Measurements from ENCODE around the gene PLAAT4.
"Not testable (repeated sequence)": the region's sequence is repeated elsewhere in the genome, so short reads cannot be mapped to it uniquely, and the experiment has no call there.

Gene PLAAT4

DNA sequence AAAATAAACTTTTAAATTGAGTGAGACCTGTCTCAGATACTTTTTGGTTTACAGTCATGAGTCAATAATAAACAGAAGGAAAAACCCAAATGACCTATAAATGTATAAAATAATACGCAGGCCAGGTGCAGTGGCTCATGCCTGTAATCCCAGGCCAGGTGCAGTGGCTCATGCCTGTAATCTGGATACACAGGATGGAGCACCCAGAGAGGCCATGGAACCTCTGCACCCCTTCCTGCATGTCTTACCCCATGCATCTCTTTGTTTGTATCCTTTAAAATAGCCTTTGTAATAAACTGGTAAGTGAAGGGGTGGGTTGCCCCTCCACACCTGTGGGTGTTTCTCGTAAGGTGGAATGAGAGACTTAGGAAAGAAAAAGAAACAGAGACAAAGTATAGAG lies 8.9 kb upstream of the PLAAT4 start:
- CTCF ChIA-PET = interaction anchor here (0.6 kb wide), 1 partner anchor 68 kb away, joined by 3 read pairs; no protein-coding TSS in a partner anchor
- no peak for TF ChIP-seq ARNT (IDR thresholded peaks at IDR 0.05)
- TF ChIP-seq FOXK2 (IDR thresholded peaks at IDR 0.05) = no peak
- TF ChIP-seq FOXM1 (IDR thresholded peaks at IDR 0.05; ENCODE audit: borderline replicate concordance) = no peak
- TF ChIP-seq SP1 (IDR thresholded peaks at IDR 0.05) = no peak
- no peak for TF ChIP-seq NFRKB (IDR thresholded peaks at IDR 0.05)
- no peak for TF ChIP-seq FOXA1 (IDR thresholded peaks at IDR 0.05)
- TF ChIP-seq L3MBTL2 (conservative IDR thresholded peaks at IDR 0.05) = no peak
- TF ChIP-seq, protein P1, sequence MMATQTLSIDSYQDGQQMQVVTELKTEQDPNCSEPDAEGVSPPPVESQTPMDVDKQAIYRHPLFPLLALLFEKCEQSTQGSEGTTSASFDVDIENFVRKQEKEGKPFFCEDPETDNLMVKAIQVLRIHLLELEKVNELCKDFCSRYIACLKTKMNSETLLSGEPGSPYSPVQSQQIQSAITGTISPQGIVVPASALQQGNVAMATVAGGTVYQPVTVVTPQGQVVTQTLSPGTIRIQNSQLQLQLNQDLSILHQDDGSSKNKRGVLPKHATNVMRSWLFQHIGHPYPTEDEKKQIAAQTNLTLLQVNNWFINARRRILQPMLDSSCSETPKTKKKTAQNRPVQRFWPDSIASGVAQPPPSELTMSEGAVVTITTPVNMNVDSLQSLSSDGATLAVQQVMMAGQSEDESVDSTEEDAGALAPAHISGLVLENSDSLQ (IDR thresholded peaks at IDR 0.05) = no peak
- no peak for TF ChIP-seq ELF4 (IDR thresholded peaks at IDR 0.05)
- no peak for TF ChIP-seq SUZ12 (IDR thresholded peaks at IDR 0.05)
- DNase-seq (ENCODE audit: extremely low spot score) = no peak
- POLR2A ChIA-PET = no interaction called here

DNA sequence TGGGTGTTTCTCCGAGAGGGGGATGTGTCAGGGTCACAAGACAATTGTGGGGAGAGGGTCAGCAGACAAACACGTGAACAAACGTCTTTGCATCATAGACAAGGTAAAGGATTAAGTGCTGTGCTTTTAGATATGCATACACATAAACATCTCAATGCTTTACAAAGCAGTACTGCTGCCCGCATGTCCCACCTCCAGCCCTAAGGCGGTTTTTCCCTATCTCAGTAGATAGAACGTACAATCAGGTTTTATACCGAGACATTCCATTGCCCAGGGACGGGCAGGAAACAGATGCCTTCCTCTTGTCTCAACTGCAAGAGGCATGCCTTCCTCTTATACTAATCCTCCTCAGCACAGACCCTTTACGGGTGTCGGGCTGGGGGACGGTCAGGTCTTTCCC lies 8.5 kb upstream of the PLAAT4 start:
- POLR2A ChIA-PET; CTCF ChIA-PET; DNase-seq (ENCODE audit: extremely low spot score): not testable (repeated sequence)

DNA sequence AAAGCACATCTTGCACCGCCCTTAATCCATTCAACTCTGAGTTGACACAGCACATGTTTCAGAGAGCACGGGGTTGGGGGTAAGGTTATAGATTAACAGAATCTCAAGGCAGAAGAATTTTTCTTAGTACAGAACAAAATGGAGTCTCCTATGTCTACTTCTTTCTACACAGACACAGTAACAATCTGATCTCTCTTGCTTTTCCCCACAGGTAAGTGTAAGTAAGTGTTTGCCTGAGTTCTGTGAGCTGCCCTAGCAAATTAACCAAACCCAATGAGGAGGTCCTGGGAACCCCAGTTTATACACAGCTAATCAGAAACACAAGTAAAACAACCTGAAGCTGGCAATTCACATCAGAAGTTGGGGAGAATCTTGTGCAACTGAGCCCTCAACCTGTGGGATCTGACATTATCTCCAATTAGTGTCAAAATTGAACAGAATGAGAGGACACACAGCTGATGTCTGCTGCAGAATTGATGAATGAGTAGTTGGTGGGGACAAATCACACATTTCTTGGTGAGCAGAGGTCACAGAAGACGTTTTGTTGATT lies 7.8 kb upstream of the PLAAT4 start:
- CTCF ChIA-PET; DNase-seq (ENCODE audit: extremely low spot score); POLR2A ChIA-PET: not testable (repeated sequence)

GRCh38 chr11:63529373-63529772 lies 7.2 kb upstream of the PLAAT4 start:
- CTCF ChIA-PET = interaction anchor here (0.6 kb wide), 1 partner anchor 338 kb away, joined by 3 read pairs; no protein-coding TSS in a partner anchor
- POLR2A ChIA-PET; DNase-seq (ENCODE audit: extremely low spot score): not testable (repeated sequence)

DNA sequence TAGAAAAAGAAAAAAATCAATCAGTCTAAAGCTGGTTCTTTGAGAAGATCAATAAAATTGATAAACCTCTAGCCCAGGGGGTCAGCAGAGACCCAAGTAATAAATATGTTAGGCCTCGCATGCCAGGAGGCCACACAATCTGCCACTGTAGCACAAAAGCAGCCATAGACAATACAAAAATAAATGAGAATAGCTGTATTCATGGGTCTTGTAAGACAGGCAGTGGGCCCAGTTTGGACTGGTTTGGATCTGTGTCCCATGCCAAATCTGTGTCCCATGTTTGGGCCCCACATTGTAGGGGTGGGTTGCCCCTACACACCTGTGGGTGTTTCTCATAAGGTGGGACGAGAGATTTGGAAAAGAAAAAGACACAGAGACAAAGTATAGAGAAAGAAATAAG lies 6.6 kb upstream of the PLAAT4 start:
- CTCF ChIA-PET = no interaction called here
- TF ChIP-seq ARNT (IDR thresholded peaks at IDR 0.05) = no peak
- no peak for TF ChIP-seq HDGF (IDR thresholded peaks at IDR 0.05; ENCODE audit: borderline replicate concordance)
- no peak for TF ChIP-seq SP1 (IDR thresholded peaks at IDR 0.05)
- TF ChIP-seq FOXA1 (IDR thresholded peaks at IDR 0.05) = no peak
- no peak for TF ChIP-seq LEF1 (IDR thresholded peaks at IDR 0.05; ENCODE audit: borderline replicate concordance)
- no peak for TF ChIP-seq L3MBTL2 (conservative IDR thresholded peaks at IDR 0.05)
- TF ChIP-seq, protein P1 (IDR thresholded peaks at IDR 0.05) = no peak
- no peak for TF ChIP-seq ELF4 (IDR thresholded peaks at IDR 0.05)
- no peak for TF ChIP-seq BHLHE40 (IDR thresholded peaks at IDR 0.05; ENCODE audit: borderline replicate concordance)
- TF ChIP-seq NFRKB (IDR thresholded peaks at IDR 0.05) = no peak
- no peak for TF ChIP-seq SUZ12 (IDR thresholded peaks at IDR 0.05)
- TF ChIP-seq TARDBP (IDR thresholded peaks at IDR 0.05) = no peak
- no peak for TF ChIP-seq FOXK2 (IDR thresholded peaks at IDR 0.05)
- POLR2A ChIA-PET = no interaction called here
- no peak for DNase-seq (ENCODE audit: extremely low spot score)

DNA sequence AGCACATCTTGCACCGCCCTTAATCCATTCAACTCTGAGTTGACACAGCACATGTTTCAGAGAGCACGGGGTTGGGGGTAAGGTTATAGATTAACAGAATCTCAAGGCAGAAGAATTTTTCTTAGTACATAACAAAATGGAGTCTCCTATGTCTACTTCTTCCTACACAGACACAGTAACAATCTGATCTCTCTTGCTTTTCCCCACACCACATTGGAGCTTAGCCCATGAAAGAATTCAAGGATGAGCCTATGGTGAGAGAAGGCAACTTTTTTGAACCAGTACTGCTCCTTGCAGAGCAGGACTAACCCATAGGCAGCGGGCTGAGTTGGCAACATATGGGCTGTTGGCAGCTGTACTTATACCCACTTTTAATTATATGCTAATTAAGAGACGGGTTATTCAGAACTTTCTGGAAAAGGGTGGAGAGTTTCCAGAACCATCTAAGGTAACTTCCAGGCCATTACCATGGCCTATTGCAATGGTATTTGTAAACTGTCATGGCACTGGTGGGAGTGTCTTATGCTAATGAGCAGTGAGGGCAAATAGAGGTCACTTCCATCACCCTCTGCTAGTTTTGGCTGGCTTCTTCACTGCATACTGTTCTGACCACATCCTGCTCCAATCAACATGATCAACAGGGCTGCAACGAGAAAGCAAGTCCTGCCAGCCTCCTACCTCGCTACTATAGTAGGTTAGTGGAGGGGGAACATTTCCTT lies 5.4 kb upstream of the PLAAT4 start:
- CTCF ChIA-PET; POLR2A ChIA-PET; DNase-seq (ENCODE audit: extremely low spot score): not testable (repeated sequence)

DNA sequence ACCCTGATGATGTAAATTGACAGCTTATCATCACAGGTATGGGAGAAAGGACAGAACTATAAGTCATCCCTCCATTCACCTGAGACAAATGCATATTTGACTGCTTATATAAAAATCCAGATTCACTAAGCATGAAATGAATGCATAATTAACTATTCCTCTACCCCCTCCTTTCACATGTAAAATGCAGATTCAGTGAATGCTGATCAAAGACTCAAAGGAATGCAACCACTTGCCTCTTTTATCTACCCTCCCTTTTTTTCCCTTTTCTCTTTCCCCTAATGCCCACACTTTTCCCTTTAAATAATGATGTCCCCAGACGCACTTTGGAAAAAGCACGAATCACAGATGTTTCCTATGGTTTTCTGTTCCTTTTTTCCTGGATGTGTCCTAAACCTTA lies 4.5 kb upstream of the PLAAT4 start:
- TF ChIP-seq ELF4 (IDR thresholded peaks at IDR 0.05) (no peak), SUZ12 (IDR thresholded peaks at IDR 0.05) (no peak), CTBP1 (IDR thresholded peaks at IDR 0.05; ENCODE audit: borderline replicate concordance) (no peak), BHLHE40 (IDR thresholded peaks at IDR 0.05; ENCODE audit: borderline replicate concordance) (no peak), FOXA1 (IDR thresholded peaks at IDR 0.05) (no peak), TARDBP (IDR thresholded peaks at IDR 0.05) (no peak), L3MBTL2 (conservative IDR thresholded peaks at IDR 0.05) (no peak), HDGF (IDR thresholded peaks at IDR 0.05; ENCODE audit: borderline replicate concordance) (no peak), LEF1 (IDR thresholded peaks at IDR 0.05; ENCODE audit: borderline replicate concordance) (no peak), NFRKB (IDR thresholded peaks at IDR 0.05) (no peak), ZNF384 (IDR thresholded peaks at IDR 0.05) (no peak), FOXM1 (IDR thresholded peaks at IDR 0.05; ENCODE audit: borderline replicate concordance) (no peak), FOXK2 (IDR thresholded peaks at IDR 0.05) (no peak)
- TF ChIP-seq, protein P1 (IDR thresholded peaks at IDR 0.05) = no peak
- POLR2A ChIA-PET = no interaction called here
- CTCF ChIA-PET = no interaction called here
- DNase-seq (ENCODE audit: extremely low spot score) = no peak
